ENCODE results near the gene OTULIN.

The OTULIN gene

DNA sequence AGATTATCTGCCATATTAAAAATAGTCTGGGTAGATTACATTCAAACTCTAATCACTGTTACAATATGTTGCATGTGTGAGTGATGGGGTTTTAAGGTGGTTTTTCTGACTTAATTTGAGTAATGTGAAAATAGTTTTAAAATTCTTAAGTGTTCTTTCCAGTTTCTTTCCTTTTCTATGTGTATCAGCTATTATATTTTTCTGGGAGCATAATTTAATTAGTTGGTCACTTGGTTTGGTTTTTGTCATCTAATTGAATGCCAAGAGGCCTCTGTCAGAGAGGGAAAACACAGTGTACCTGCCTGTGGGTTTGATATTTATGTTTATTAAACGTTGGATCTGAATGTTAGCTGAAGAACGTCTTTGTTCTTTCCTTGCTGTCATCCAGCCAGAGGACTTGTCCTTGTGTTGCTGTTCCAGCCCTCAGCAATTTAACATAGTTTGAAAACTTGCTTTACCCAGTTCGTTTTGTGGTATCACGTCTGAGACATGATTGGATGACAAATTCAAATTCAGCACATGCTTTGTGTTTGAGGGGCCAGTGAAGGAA lies 19.5 kb downstream of the OTULIN start:
- Histone ChIP-seq H3K4me3 (ENCODE audit: low read depth, low read length) (no peak overlapping the region), H3K36me3 (peaks cover 36% of the 10 kb centered on the region), H3K27me3 (no peaks in the 10 kb centered on the region), H3K4me1 (no peaks in the 10 kb centered on the region), H3K9me3 (no peaks in the 10 kb centered on the region)
- DNase-seq, result no peak
- TF ChIP-seq, protein P1, sequence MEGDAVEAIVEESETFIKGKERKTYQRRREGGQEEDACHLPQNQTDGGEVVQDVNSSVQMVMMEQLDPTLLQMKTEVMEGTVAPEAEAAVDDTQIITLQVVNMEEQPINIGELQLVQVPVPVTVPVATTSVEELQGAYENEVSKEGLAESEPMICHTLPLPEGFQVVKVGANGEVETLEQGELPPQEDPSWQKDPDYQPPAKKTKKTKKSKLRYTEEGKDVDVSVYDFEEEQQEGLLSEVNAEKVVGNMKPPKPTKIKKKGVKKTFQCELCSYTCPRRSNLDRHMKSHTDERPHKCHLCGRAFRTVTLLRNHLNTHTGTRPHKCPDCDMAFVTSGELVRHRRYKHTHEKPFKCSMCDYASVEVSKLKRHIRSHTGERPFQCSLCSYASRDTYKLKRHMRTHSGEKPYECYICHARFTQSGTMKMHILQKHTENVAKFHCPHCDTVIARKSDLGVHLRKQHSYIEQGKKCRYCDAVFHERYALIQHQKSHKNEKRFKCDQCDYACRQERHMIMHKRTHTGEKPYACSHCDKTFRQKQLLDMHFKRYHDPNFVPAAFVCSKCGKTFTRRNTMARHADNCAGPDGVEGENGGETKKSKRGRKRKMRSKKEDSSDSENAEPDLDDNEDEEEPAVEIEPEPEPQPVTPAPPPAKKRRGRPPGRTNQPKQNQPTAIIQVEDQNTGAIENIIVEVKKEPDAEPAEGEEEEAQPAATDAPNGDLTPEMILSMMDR (IDR thresholded peaks at IDR 0.05; ENCODE audit: low read depth, low read length), result no peak

DNA sequence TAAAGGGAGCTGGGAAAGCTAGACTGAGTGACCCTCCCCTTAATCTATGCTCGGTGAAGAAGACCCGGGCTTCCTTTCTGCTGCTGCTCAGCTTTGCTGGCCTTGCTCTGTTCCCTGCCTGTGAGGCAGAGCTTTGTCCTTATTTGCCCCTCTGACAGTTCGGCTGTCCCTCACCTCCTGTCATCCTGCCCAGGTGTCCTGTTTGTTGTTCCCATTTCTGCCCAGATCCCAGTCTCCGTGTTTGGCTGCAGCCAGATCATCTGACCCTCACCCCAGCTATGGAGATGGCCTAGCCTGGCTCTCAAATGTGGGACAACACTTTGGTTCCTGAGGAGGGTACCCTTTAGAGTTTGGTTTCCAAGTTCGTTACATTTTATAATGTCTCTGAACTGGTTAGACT lies 20.2 kb downstream of the OTULIN start:
- Histone ChIP-seq H3K27me3 (no peaks in the 10 kb centered on the region), H3K4me3 (ENCODE audit: low read depth, low read length) (no peak overlapping the region), H3K4me1 (no peaks in the 10 kb centered on the region), H3K9me3 (no peaks in the 10 kb centered on the region), H3K36me3 (peaks cover 40% of the 10 kb centered on the region)
- no peak for DNase-seq
- TF ChIP-seq, protein P1 (IDR thresholded peaks at IDR 0.05; ENCODE audit: low read depth, low read length), result no peak

DNA sequence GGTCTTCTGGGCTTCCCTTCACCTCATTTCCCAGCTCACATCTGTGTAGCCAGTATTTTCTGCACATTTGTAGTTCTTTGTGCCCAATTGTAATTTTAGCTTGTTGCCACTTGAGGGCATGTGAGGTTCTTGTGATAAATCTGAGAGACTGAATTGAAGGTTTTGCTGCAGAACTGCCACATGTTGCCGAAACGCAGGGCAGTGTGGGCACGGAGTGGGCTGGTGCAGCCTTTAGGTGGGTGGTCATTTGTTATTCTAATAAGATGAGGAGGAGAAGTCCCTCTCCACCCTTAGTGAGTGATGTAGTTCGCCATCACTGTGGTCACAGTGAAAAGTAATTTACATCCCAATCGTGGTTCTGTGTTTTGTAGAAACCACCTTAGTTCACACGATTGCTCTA lies 21.2 kb downstream of the OTULIN start:
- Histone ChIP-seq H3K36me3 (peaks cover 44% of the 10 kb centered on the region), H3K27me3 (no peaks in the 10 kb centered on the region), H3K9me3 (no peaks in the 10 kb centered on the region), H3K4me3 (ENCODE audit: low read depth, low read length) (no peak overlapping the region), H3K4me1 (no peaks in the 10 kb centered on the region)
- TF ChIP-seq, protein P1 (IDR thresholded peaks at IDR 0.05; ENCODE audit: low read depth, low read length), result peak; percentile 79
- DNase-seq, result peak; percentile 43

DNA sequence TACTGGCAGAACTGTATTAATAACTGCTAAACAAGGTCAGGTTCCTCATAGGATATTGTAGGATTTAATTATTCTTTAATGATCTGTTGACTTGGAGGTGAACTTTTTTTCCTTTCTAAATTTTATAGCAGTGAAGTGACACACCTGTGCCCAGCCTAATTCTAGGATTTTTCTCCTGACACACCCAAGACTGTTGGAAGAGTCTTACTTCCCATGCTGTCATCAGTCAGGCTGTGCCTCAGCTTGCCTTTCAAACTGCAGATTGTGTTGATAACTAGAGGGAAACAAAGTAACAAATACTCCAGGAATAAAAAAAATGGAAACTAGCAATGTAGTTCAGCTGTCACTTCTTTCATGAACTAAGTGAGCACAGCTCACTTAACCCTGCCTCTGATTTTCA lies 22.0 kb downstream of the OTULIN start:
- no peak for DNase-seq
- no peaks in the 10 kb centered on the region for H3K4me1 ChIP-seq
- H3K36me3 ChIP-seq, result peaks cover 47% of the 10 kb centered on the region
- TF ChIP-seq, protein P1 (IDR thresholded peaks at IDR 0.05; ENCODE audit: low read depth, low read length), result no peak
- H3K4me3 ChIP-seq (ENCODE audit: low read depth, low read length), result no peak overlapping the region
- no peaks in the 10 kb centered on the region for H3K9me3 ChIP-seq
- H3K27me3 ChIP-seq, result no peaks in the 10 kb centered on the region

DNA sequence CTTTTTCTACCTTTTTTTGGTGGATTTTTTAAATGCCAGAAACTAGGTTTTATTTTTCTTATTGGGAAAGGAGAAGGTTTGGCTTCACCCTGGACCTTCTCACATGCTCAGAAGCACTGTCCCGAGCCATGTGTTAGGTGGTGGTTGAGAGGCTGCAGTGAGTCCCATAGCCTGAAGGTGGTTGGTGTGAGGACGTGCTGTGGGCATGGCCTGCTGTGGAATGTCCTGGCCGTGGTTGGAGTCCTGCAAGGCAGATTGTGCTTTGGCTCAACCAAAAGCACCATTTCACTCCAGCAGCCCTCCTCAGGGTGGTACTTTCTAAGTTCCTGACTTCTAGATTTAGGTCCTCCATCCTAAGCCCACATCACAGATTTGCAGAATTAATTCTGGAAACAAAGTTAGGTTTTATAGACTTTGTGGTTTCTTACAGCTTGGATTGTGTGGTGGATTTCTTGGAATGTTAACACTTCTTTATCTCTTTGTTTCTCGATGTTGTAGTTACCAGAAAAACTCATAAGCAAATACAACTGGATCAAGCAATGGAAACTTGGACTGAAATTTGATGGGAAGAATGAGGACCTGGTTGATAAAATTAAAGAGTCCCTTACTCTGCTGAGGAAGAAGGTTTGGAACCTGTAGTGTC lies 22.6 kb downstream of the OTULIN start:
- Histone ChIP-seq H3K27me3 (no peaks in the 10 kb centered on the region), H3K9me3 (no peaks in the 10 kb centered on the region), H3K4me1 (no peaks in the 10 kb centered on the region)

DNA sequence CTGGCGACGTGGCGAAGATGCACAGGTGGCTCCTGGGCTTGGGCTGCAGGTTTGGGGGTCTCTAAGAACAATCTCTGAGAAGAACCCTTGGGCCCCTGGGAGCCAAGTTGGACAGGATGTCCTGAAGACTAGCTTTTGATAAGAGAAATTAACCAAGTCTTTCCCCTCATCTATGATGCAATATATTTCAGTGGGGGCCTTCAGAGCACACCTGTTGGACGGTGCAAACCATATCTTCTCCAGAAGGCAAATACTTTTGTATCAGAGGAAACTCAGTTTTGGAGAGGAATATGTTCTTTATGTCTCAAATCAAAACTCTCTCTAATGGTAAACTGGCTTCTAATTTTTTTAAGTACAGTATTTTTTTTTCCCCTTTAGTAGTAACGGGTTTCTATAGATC lies 28.6 kb downstream of the OTULIN start:
- no peak overlapping the region for H3K4me3 ChIP-seq (ENCODE audit: low read depth, low read length)
- TF ChIP-seq, protein P1 (IDR thresholded peaks at IDR 0.05; ENCODE audit: low read depth, low read length), result no peak
- no peaks in the 10 kb centered on the region for H3K27me3 ChIP-seq
- H3K9me3 ChIP-seq, result no peaks in the 10 kb centered on the region
- H3K4me1 ChIP-seq, result no peaks in the 10 kb centered on the region
- peaks cover 54% of the 10 kb centered on the region for H3K36me3 ChIP-seq
- no peak for DNase-seq

More for the DNA sequence above, 22.6 kb downstream of the OTULIN start:
- Histone ChIP-seq H3K36me3 (peaks cover 46% of the 10 kb centered on the region), H3K4me3 (ENCODE audit: low read depth, low read length) (no peak overlapping the region)
- TF ChIP-seq, protein P1 (IDR thresholded peaks at IDR 0.05; ENCODE audit: low read depth, low read length), result no peak
- no peak for DNase-seq

Measured in BE2C (cell line).